Natural killer cell (primary cell): ENCODE results near the gene EPHB1. TPM values are rescaled to one million over a fixed set of nuclear protein-coding genes. Genes with fewer than 3 reads are reported as not detected.

Source experiments
- ATAC-seq, 3 donors: fragments of 150-1000 bp in 2 of 3; fragments of 200-7000 bp in 1 of 3; cut with Tn5 transposase; 1 replicate in 1 of 3; 2 replicates in 2 of 3; pipeline ENCODE4 v1.10.0; 2021; ENCODE audit warnings: mild to moderate bottlenecking in 2 of 3, moderate library complexity in 2 of 3
- DNase-seq, 2 donors: peaks; one replicate each; pipeline versions ENCODE4 v3.0.0 to v3.0.0-alpha.2; 2013 to 2021; ENCODE audit warnings: mixed read lengths in 1 of 2
- H3K27ac ChIP-seq: one replicate; pipeline ENCODE4 v1.5.1; 2013; ENCODE audit warnings: mild to moderate bottlenecking, low read length
- H3K27me3 ChIP-seq: one replicate; pipeline ENCODE4 v1.6.1; 2013; ENCODE audit warnings: low read length; ENCODE audit not compliant: control insufficient read depth, insufficient read depth
- H3K36me3 ChIP-seq: one replicate; pipeline ENCODE4 v1.6.1; 2013; ENCODE audit warnings: low read length; ENCODE audit not compliant: control insufficient read depth, insufficient read depth
- H3K4me1 ChIP-seq: one replicate; pipeline ENCODE4 v1.6.1; 2013; ENCODE audit warnings: low read length; ENCODE audit not compliant: control insufficient read depth, insufficient read depth
- H3K4me3 ChIP-seq: one replicate; pipeline ENCODE4 v1.5.1; 2013; ENCODE audit warnings: low read length
- H3K9me3 ChIP-seq: one replicate; pipeline ENCODE4 v1.6.1; 2013; ENCODE audit warnings: low read length; ENCODE audit not compliant: control insufficient read depth, insufficient read depth
- H3K27ac Mint-ChIP-seq, 2 donors: one replicate each; pipeline ENCODE4 v1.8.0; 2022; ENCODE audit warnings: mild to moderate bottlenecking in 2 of 2, mixed read lengths in 2 of 2, moderate library complexity in 1 of 2
- H3K27me3 Mint-ChIP-seq, 2 donors: one replicate each; pipeline ENCODE4 v1.8.0; 2022; ENCODE audit warnings: low read depth in 2 of 2, mixed read lengths in 2 of 2
- H3K36me3 Mint-ChIP-seq: one replicate; pipeline ENCODE4 v1.8.0; 2022; ENCODE audit warnings: mixed read lengths
- H3K4me1 Mint-ChIP-seq, 2 donors: one replicate each; pipeline ENCODE4 v1.8.0; 2022; ENCODE audit warnings: mixed read lengths in 2 of 2
- H3K4me3 Mint-ChIP-seq: one replicate; pipeline ENCODE4 v1.8.0; 2022; ENCODE audit warnings: mild to moderate bottlenecking, moderate library complexity, mixed read lengths
- H3K9me3 Mint-ChIP-seq, 2 donors: one replicate each; pipeline ENCODE4 v1.8.0; 2022; ENCODE audit warnings: mixed read lengths in 2 of 2
- CTCF ChIP-seq: fragments of 200-600 bp; IDR thresholded peaks from one replicate; pipeline ENCODE4 v1.8.0; 2022; ENCODE audit warnings: antibody characterized with exemption
- WGBS: methylation state at CpG from one replicate; pipeline ENCODE4 v1.1.7; 2013; ENCODE audit warnings: missing lambda C conversion rate; ENCODE audit not compliant: insufficient coverage; 5-methylcytosine and 5-hydroxymethylcytosine counted together
- intact Hi-C: fragments of 100-400 bp; cut with micrococcal nuclease; formaldehyde crosslinking; loops from one replicate; pipeline ENCODE4 v1.14.2; 2022
- total RNA-seq, 4 donors: library from RNA; stranded (reverse); fragments of 120-200 nt in 1 of 4; gene quantifications; one replicate each; pipeline versions ENCODE4 v1.2.3 to v1.2.4, GENCODE V29; 2013 to 2022

Gene EPHB1
- total RNA-seq, 3 donors from 2014 or later (not counting 1 experiment from before 2014, with no cell fraction given), result 0.60 TPM; not detected in 2

GRCh38 chr3:134792700-134793099, 2.4 kb upstream of the EPHB1 start:
- H3K4me1 ChIP-seq, result peaks cover 5% of the 10 kb centered on the region
- no peaks in the 10 kb centered on the region for H3K36me3 ChIP-seq
- H3K4me1 Mint-ChIP-seq, result peaks cover 11% of the 10 kb centered on the region in 2 donors
- no peak for ATAC-seq
- H3K27ac Mint-ChIP-seq, result no peak overlapping the region
- no peak for TF ChIP-seq CTCF
- H3K9me3 ChIP-seq, result no peaks in the 10 kb centered on the region
- no peak overlapping the region for H3K27ac ChIP-seq
- H3K27me3 Mint-ChIP-seq, result peaks cover 29 to 47% of the 10 kb centered on the region in 2 donors
- no peak overlapping the region for H3K4me3 ChIP-seq
- WGBS, result 90% methylated on average over 4 of the region's 4 CpGs
- intact Hi-C loops, result loop anchor here (5.0 to 10.0 kb wide), 2 partner anchors 1102 to 1250 kb away; no protein-coding TSS in a partner anchor
- no peak overlapping the region for H3K4me3 Mint-ChIP-seq
- H3K36me3 Mint-ChIP-seq, result no peaks in the 10 kb centered on the region
- peaks cover 6% of the 10 kb centered on the region for H3K27me3 ChIP-seq
- no peak for DNase-seq
- H3K9me3 Mint-ChIP-seq, result no peaks in the 10 kb centered on the region

- peaks cover 6% of the 10 kb centered on the region for H3K27me3 ChIP-seq
- H3K36me3 ChIP-seq, result no peaks in the 10 kb centered on the region
- H3K4me1 ChIP-seq, result peaks cover 5% of the 10 kb centered on the region
- Mint-ChIP-seq H3K9me3 (no peaks in the 10 kb centered on the region), H3K4me1 (peaks cover 11% of the 10 kb centered on the region in 2 donors), H3K4me3 (no peak overlapping the region), H3K36me3 (no peaks in the 10 kb centered on the region), H3K27ac (no peak overlapping the region), H3K27me3 (peaks cover 34 to 50% of the 10 kb centered on the region in 2 donors)
- ATAC-seq, result no peak
- intact Hi-C loops, result loop anchor here (5.0 to 10.0 kb wide), 2 partner anchors 1101 to 1249 kb away; no protein-coding TSS in a partner anchor
- 74% methylated on average over 4 of the region's 4 CpGs for WGBS
- DNase-seq, result no peak
- H3K9me3 ChIP-seq, result no peaks in the 10 kb centered on the region
- H3K4me3 ChIP-seq, result no peak overlapping the region
- TF ChIP-seq CTCF, result no peak
- no peak overlapping the region for H3K27ac ChIP-seq
Measured at GRCh38 chr3:134793562-134793961, 1.5 kb upstream of the EPHB1 start.

GRCh38 chr3:134794323-134794722, 737 bp upstream of the EPHB1 start:
- H3K27me3 ChIP-seq, result peaks cover 6% of the 10 kb centered on the region
- ATAC-seq (no peak), DNase-seq (no peak)
- Mint-ChIP-seq H3K9me3 (no peaks in the 10 kb centered on the region), H3K27me3 (peaks cover 34 to 42% of the 10 kb centered on the region in 2 donors), H3K4me3 (peak overlapping the region; percentile 85), H3K36me3 (no peaks in the 10 kb centered on the region), H3K4me1 (peaks cover 11% of the 10 kb centered on the region in 2 donors), H3K27ac (no peak overlapping the region)
- H3K9me3 ChIP-seq, result no peaks in the 10 kb centered on the region
- no peak overlapping the region for H3K27ac ChIP-seq
- no peak overlapping the region for H3K4me3 ChIP-seq
- peaks cover 5% of the 10 kb centered on the region for H3K4me1 ChIP-seq
- WGBS, result 74% methylated on average over 9 of the region's 9 CpGs
- H3K36me3 ChIP-seq, result no peaks in the 10 kb centered on the region
- TF ChIP-seq CTCF, result no peak
- intact Hi-C loops, result loop anchor here (5.0 to 10.0 kb wide), 2 partner anchors 1100 to 1248 kb away; no protein-coding TSS in a partner anchor

- DNase-seq (no peak), ATAC-seq (no peak)
- intact Hi-C loops, result loop anchor here (10.0 kb wide), 1 partner anchor 1099 kb away; no protein-coding TSS in a partner anchor
- Histone ChIP-seq H3K27me3 (peaks cover 6% of the 10 kb centered on the region), H3K4me3 (no peak overlapping the region), H3K27ac (no peak overlapping the region), H3K9me3 (no peaks in the 10 kb centered on the region), H3K36me3 (no peaks in the 10 kb centered on the region), H3K4me1 (peaks cover 5% of the 10 kb centered on the region)
- H3K27ac Mint-ChIP-seq, result no peak overlapping the region
- H3K4me1 Mint-ChIP-seq, result peaks cover 11% of the 10 kb centered on the region in 2 donors
- no peak for TF ChIP-seq CTCF
- H3K9me3 Mint-ChIP-seq, result no peaks in the 10 kb centered on the region
- H3K36me3 Mint-ChIP-seq, result no peaks in the 10 kb centered on the region
- no peak overlapping the region for H3K4me3 Mint-ChIP-seq
- WGBS, result 2% methylated on average over 50 of the region's 50 CpGs
- H3K27me3 Mint-ChIP-seq, result peaks cover 33 to 35% of the 10 kb centered on the region in 2 donors
Measured at GRCh38 chr3:134795746-134796280, 753 bp downstream of the EPHB1 start.
